Prostate gland (tissue), 2 donors: ENCODE data around the gene GNAS. TPM values are rescaled to one million over a fixed set of nuclear protein-coding genes. Genes with fewer than 3 reads are reported as not detected.

Experiments used
- DNase-seq: peaks from one replicate; pipeline ENCODE4 v3.0.0-alpha.2; 2019; ENCODE audit warnings: low spot score
- H3K27ac ChIP-seq, 2 donors: fragments of 200-600 bp; sonication (generic); 2 replicates each; pipeline ENCODE4 v1.5.1; 2017 to 2019
- H3K27me3 ChIP-seq: fragments of 200-600 bp; sonication (generic); replicated peaks from 2 replicates; pipeline ENCODE4 v1.5.1; 2019; ENCODE audit not compliant: insufficient read depth
- H3K36me3 ChIP-seq, 2 donors: fragments of 200-600 bp; sonication (generic); 1 replicate in 1 of 2; 2 replicates in 1 of 2; pipeline versions ENCODE4 v1.5.1 to v1.8.1; 2017 to 2019
- H3K4me1 ChIP-seq: fragments of 200-600 bp; sonication (generic); replicated peaks from 2 replicates; pipeline ENCODE4 v1.5.1; 2019
- H3K4me3 ChIP-seq, 2 donors: fragments of 200-600 bp; sonication (generic); 2 replicates each; pipeline ENCODE4 v1.5.1; 2017 to 2019
- H3K9me3 ChIP-seq: fragments of 200-600 bp; sonication (generic); 2 replicates; pipeline ENCODE4 v1.5.1; 2017
- CTCF ChIP-seq, 4 experiments: fragments of 200-600 bp in 2 of 4; fragments of 450-650 bp in 2 of 4; sonication (generic) in 2 of 4; IDR thresholded peaks; 1 replicate in 3 of 4; 2 replicates in 1 of 4; pipeline ENCODE4 v1.5.1; 2016 to 2019; ENCODE audit warnings: antibody characterized with exemption in 4 of 4, mild to moderate bottlenecking in 2 of 4, moderate library complexity in 2 of 4
- POLR2A ChIP-seq: fragments of 450-650 bp; IDR thresholded peaks from one replicate; pipeline ENCODE4 v1.6.1; 2016; ENCODE audit warnings: antibody characterized with exemption, mild to moderate bottlenecking
- POLR2AphosphoS5 ChIP-seq: sonication (generic); formaldehyde crosslinking; IDR thresholded peaks from one replicate; pipeline ENCODE4 v1.6.1; 2017; ENCODE audit warnings: antibody characterized with exemption
- WGBS: methylation state at CpG from one replicate; pipeline ENCODE4 v1.1.5; 2018; 5-methylcytosine and 5-hydroxymethylcytosine counted together
- intact Hi-C: fragments of 100-400 bp; cut with DNase I; formaldehyde crosslinking; loops from one replicate; pipeline ENCODE4 v1.14.2; 2022
- microRNA counts, 2 donors: library from miRNA; unstranded; fragments of <30 nt; microRNA quantifications; one replicate each; lab custom pipeline; 2016 to 2017
- microRNA-seq: library from miRNA; unstranded; fragments of <30 nt; microRNA quantifications from one replicate; pipeline ENCODE4, GENCODE V29; 2016
- small RNA-seq, 2 donors: library from RNA; depleted of rRNA; stranded (forward); fragments of <200 nt; gene quantifications; one replicate each; pipeline ENCODE3, GENCODE V24; 2016
- total RNA-seq, 2 donors: library from RNA; depleted of rRNA; stranded (reverse); fragments of >200 nt; gene quantifications; one replicate each; pipeline ENCODE4 v1.1.0, GENCODE V29; 2016

Gene GNAS
- total RNA-seq, 2 donors from 2014 or later, result 644 to 900 TPM

GRCh38 chr20:58959652-58960051 lies 107.1 kb downstream of the GNAS start:
- intact Hi-C loops, result no loop called here
- DNase-seq, result no peak
- Histone ChIP-seq H3K9me3 (no peaks in the 10 kb centered on the region), H3K36me3 (no peaks in the 10 kb centered on the region), H3K27ac (no peak overlapping the region), H3K4me1 (no peaks in the 10 kb centered on the region), H3K27me3 (no peaks in the 10 kb centered on the region), H3K4me3 (no peak overlapping the region)
- TF ChIP-seq POLR2AphosphoS5 (no peak), CTCF (IDR thresholded peaks at IDR 0.05) (no peak), POLR2A (no peak)
- 68% methylated on average over 6 of the region's 6 CpGs for WGBS

MicroRNAs within 50 kb of the gene (microRNA counts, 767-probe panel; counts per million panel counts)
- 0 to 431 counts per million in 2 donors for microRNA hsa-miR-296-3p (lab: Ali Mortazavi, UCI)
- 2,180 to 2,290 counts per million in 2 donors for microRNA hsa-miR-296-5p (lab: Ali Mortazavi, UCI)
- 0 to 431 counts per million in 2 donors for microRNA hsa-miR-298 (lab: Ali Mortazavi, UCI)

Small RNAs within 50 kb of the gene (microRNA-seq; reads per million reads assigned to microRNA genes)
- gene MIR298, result not detected

Small RNAs within 50 kb of the gene (small RNA-seq; reads per million reads assigned to genes)
- gene MIR298 (0 reads per million in 2 donors), gene RF02127 (0 reads per million in 2 donors), gene RF02128 (0 reads per million in 2 donors), gene RF02130 (0 reads per million in 2 donors), gene RF02131 (0 reads per million in 2 donors)

Other genes starting within 250 kb of the GNAS start
- 100 to 1,000 TPM in 1 of 2 donors, 10 to 100 TPM in 1; 34.3 to 115 TPM for gene STX16, start 201.4 kb upstream of the GNAS start, total RNA-seq
- gene NPEPL1, start 159.9 kb upstream of the GNAS start, total RNA-seq, result 10 to 100 TPM; 25.7 to 63.1 TPM
- 1 to 10 TPM in 1 of 2 donors, under 1 TPM in 1; 0.50 to 1.8 TPM for gene GNAS-AS1, start 1.8 kb upstream of the GNAS start, total RNA-seq
- gene NELFCD, start 128.5 kb downstream of the GNAS start, total RNA-seq, result 10 to 100 TPM; 55.0 to 85.2 TPM
- gene CTSZ, start 154.5 kb downstream of the GNAS start, total RNA-seq, result 100 to 1,000 TPM in 1 of 2 donors, 10 to 100 TPM in 1; 93.6 to 130 TPM
- gene TUBB1, start 166.7 kb downstream of the GNAS start, total RNA-seq, result not detected
- 10 to 100 TPM; 23.5 to 24.4 TPM for gene ATP5F1E, start 179.6 kb downstream of the GNAS start, total RNA-seq
- 10 to 100 TPM; 28.9 to 35.6 TPM for gene PRELID3B, start 190.1 kb downstream of the GNAS start, total RNA-seq